GM12865 (cell line): Measurements from ENCODE around the gene RSBN1L.
A peak's percentile ranks its signal among the peaks of the same experiment; 100 is the strongest.

Experiments
- DNase-seq: peaks from one replicate; pipeline ENCODE4 v3.0.0; 2010; ENCODE audit warnings: low read depth
- H3K4me3 ChIP-seq: 2 replicates; pipeline ENCODE4 v1.5.1; 2011; ENCODE audit warnings: mild to moderate bottlenecking, low read depth, low read length, control low read depth
- CTCF ChIP-seq: IDR thresholded peaks from 2 replicates; pipeline ENCODE4 v1.5.1; 2011; ENCODE audit warnings: low read length, control low read depth, low read depth, inconsistent platforms; ENCODE audit not compliant: insufficient read depth; ENCODE audit errors: missing control alignments

Gene RSBN1L

GRCh38 chr7:77747718-77748117 is 51.5 kb downstream of the RSBN1L start:
- no peak for TF ChIP-seq CTCF

GRCh38 chr7:77752016-77752415 is 55.8 kb downstream of the RSBN1L start:
- no peak for DNase-seq
- H3K4me3 ChIP-seq, result no peak overlapping the region
- no peak for TF ChIP-seq CTCF

More at GRCh38 chr7:77747718-77748117, 51.5 kb downstream of the RSBN1L start:
- H3K4me3 ChIP-seq, result no peak overlapping the region
- DNase-seq, result no peak

GRCh38 chr7:77753173-77753572 is 56.9 kb downstream of the RSBN1L start:
- H3K4me3 ChIP-seq, result no peak overlapping the region
- DNase-seq, result no peak
- no peak for TF ChIP-seq CTCF

- TF ChIP-seq CTCF, result no peak
- peak; percentile 63 for DNase-seq
- H3K4me3 ChIP-seq, result no peak overlapping the region
Observed at GRCh38 chr7:77757589-77757988, 61.3 kb downstream of the RSBN1L start.

- peak; percentile 66 for TF ChIP-seq CTCF
- peak; percentile 85 for DNase-seq
- no peak overlapping the region for H3K4me3 ChIP-seq
Observed at GRCh38 chr7:77759294-77759889, 63.1 kb downstream of the RSBN1L start.

GRCh38 chr7:77760809-77761453 is 64.7 kb downstream of the RSBN1L start:
- no peak for TF ChIP-seq CTCF
- no peak overlapping the region for H3K4me3 ChIP-seq
- DNase-seq, result peak; percentile 2

- DNase-seq, result no peak
Observed at GRCh38 chr7:77765481-77765880, 69.2 kb downstream of the RSBN1L start.

More at GRCh38 chr7:77765481-77765880, 69.2 kb downstream of the RSBN1L start:
- no peak for TF ChIP-seq CTCF
- no peak overlapping the region for H3K4me3 ChIP-seq
